Urinary bladder (tissue), 4 donors: Measurements from ENCODE around the gene ATXN1. TPM values are rescaled to one million over a fixed set of nuclear protein-coding genes. Genes with fewer than 3 reads are reported as not detected.

Source experiments
- DNase-seq: peaks from one replicate; pipeline ENCODE4 v3.0.0-alpha.2; 2015; ENCODE audit errors: extremely low spot score
- H3K27ac ChIP-seq: one replicate; pipeline ENCODE4 v1.5.1; 2013; ENCODE audit warnings: low read depth, mild to moderate bottlenecking, moderate library complexity
- H3K36me3 ChIP-seq: one replicate; pipeline ENCODE4 v1.6.1; 2013; ENCODE audit warnings: mild to moderate bottlenecking, moderate library complexity; ENCODE audit not compliant: insufficient read depth
- H3K4me1 ChIP-seq: one replicate; pipeline ENCODE4 v1.6.1; 2013; ENCODE audit warnings: mild to moderate bottlenecking, moderate library complexity; ENCODE audit not compliant: insufficient read depth
- H3K4me3 ChIP-seq: one replicate; pipeline ENCODE4 v1.5.1; 2013; ENCODE audit warnings: low read depth, low read length
- WGBS: extraction: QIAGEN DNeasy Blood & Tissue Kit; methylation state at CpG from one replicate; pipeline ENCODE4 v1.1.7; 2013; 5-methylcytosine and 5-hydroxymethylcytosine counted together
- polyA plus RNA-seq: library from polyadenylated mRNA; stranded (reverse); fragments of 200-250 nt; gene quantifications from one replicate; pipeline ENCODE4 v1.2.3, GENCODE V29; 2013
- total RNA-seq: library from RNA; depleted of rRNA; stranded (reverse); fragments of >200 nt; gene quantifications from one replicate; pipeline ENCODE4 v1.2.3, GENCODE V29; 2014
- donor health status: healthy with polysubstance abuse.
- donor health status: healthy.

The ATXN1 gene
- total and polyA plus RNA-seq, 2 donors = 15.8 to 137 TPM

GRCh38 chr6:16421462-16421960, 339.7 kb downstream of the ATXN1 start:
- no peak overlapping the region for H3K27ac ChIP-seq
- no peak for DNase-seq
- H3K4me3 ChIP-seq = no peak overlapping the region
- H3K4me1 ChIP-seq = no peaks in the 10 kb centered on the region
- H3K36me3 ChIP-seq = no peaks in the 10 kb centered on the region
- 79% methylated on average over 6 of the region's 6 CpGs for WGBS

DNA sequence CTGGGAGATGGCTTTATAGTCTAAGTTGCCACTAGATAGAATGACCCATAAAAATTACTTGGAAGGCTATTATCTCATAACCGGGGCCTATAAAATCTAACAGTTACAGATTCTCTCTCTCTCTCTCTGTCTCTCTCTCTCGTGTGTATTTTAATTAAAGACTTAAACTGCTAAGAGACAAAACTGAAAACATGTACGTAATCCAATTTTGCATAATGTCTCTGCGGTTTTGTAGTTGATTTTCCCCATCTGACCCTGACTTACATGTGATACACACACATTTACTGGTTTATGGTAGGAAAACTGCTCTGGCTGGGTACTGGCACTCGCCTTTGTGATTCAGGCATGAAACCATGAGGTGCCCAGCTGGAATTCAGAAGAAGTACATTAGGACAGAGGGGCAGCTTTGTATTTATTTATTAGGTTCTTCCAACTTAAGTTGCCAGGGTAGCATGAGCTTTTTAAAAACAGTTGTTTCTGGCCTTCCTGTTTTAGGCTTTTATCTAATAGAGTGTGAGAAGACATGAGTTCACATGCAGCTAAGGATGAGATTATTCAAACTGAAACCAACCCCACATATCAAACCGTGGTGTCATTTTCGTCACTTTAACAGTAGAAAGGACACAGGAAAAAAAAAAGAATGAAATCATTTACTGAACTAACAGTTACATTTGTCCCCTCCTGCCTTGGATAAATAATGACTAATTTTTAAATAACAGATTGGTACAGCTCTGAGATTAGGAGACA, 340.4 kb downstream of the ATXN1 start:
- Histone ChIP-seq H3K27ac (no peak overlapping the region), H3K4me3 (no peak overlapping the region), H3K36me3 (no peaks in the 10 kb centered on the region), H3K4me1 (no peaks in the 10 kb centered on the region)
- no peak for DNase-seq
- WGBS = 24% methylated on average over 7 of the region's 7 CpGs

DNA sequence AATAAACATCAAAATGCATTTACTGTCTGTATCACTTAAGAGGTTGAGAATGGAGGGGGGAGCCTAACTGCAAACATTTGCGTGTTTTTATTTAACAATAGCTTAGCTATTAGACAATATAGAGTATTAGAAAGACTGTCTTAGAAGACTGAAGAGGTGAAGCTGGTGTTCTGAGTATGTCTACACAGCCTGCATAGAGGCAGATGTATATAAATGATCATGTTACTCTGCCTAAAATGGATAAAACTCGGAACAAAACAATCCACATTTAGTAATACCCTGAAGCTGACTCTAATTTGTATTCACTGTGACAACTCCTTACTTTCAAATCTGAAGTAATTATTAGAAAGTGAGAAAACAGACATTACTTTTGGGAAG, 340.9 kb downstream of the ATXN1 start:
- no peak for DNase-seq
- Histone ChIP-seq H3K27ac (no peak overlapping the region), H3K4me1 (no peaks in the 10 kb centered on the region), H3K4me3 (no peak overlapping the region), H3K36me3 (no peaks in the 10 kb centered on the region)
- 53% methylated on average over 2 of the region's 2 CpGs for WGBS

GRCh38 chr6:16419636-16420336, 341.5 kb downstream of the ATXN1 start:
- Histone ChIP-seq H3K4me1 (no peaks in the 10 kb centered on the region), H3K27ac (no peak overlapping the region), H3K36me3 (no peaks in the 10 kb centered on the region), H3K4me3 (no peak overlapping the region)
- WGBS = 92% methylated on average over 10 of the region's 10 CpGs
- no peak for DNase-seq

- no peak for DNase-seq
- Histone ChIP-seq H3K36me3 (no peaks in the 10 kb centered on the region), H3K4me3 (no peak overlapping the region), H3K4me1 (no peaks in the 10 kb centered on the region), H3K27ac (no peak overlapping the region)
- WGBS = 59% methylated on average over 2 of the region's 2 CpGs
These were observed 343.1 kb downstream of the ATXN1 start for GRCh38 chr6:16418151-16418550.

DNA sequence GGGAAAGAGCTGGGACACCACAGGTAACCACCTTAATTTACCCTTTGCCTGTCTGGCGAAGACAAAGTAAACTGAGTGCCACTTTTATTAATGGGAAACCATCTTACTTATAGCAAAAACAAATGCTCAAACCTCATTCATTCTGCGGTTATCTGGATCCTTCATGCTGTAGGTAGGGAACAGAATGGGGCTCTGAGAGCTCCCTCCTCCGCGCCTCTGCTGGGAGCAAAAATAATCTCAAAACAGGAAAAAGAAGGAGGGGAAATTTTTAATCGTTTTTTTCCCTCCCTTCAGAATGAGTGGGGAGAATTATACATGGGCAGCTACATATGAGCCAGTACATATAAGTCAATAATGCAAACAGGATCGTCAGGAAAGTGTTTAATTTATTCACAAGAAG, 345.6 kb downstream of the ATXN1 start:
- no peak for DNase-seq
- Histone ChIP-seq H3K27ac (no peak overlapping the region), H3K4me1 (no peaks in the 10 kb centered on the region), H3K4me3 (no peak overlapping the region), H3K36me3 (no peaks in the 10 kb centered on the region)
- 90% methylated on average over 6 of the region's 6 CpGs for WGBS

DNA sequence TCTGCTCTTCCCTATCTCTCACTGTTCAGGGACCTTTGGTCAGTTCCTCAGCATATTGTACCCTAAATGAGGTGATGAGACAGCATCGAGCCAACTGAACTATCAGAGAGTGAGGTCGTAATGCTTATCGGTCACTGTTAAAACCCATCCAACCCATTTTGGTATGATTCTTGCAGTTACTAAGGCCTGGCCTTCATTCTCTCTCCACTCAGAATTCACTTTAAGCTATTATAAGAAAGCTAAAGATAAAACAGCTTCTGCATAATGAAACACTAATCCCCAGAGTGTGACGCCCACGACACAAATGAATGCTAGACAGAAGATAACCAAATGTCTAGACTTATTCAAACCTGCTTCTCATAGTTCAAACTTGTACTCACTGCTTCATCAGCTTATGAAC, 347.1 kb downstream of the ATXN1 start:
- WGBS = 27% methylated on average over 5 of the region's 5 CpGs
- H3K4me3 ChIP-seq = no peak overlapping the region
- no peak overlapping the region for H3K27ac ChIP-seq
- no peak for DNase-seq
- H3K36me3 ChIP-seq = no peaks in the 10 kb centered on the region
- no peaks in the 10 kb centered on the region for H3K4me1 ChIP-seq

GRCh38 chr6:16413399-16413798, 347.9 kb downstream of the ATXN1 start:
- no peak for DNase-seq
- no peak overlapping the region for H3K4me3 ChIP-seq
- no peak overlapping the region for H3K27ac ChIP-seq
- 73% methylated on average over 4 of the region's 4 CpGs for WGBS
- no peaks in the 10 kb centered on the region for H3K4me1 ChIP-seq
- H3K36me3 ChIP-seq = no peaks in the 10 kb centered on the region

GRCh38 chr6:16412982-16413381, 348.3 kb downstream of the ATXN1 start:
- WGBS = 76% methylated on average over 3 of the region's 3 CpGs
- no peaks in the 10 kb centered on the region for H3K4me1 ChIP-seq
- DNase-seq = no peak
- H3K4me3 ChIP-seq = no peak overlapping the region
- H3K27ac ChIP-seq = no peak overlapping the region
- H3K36me3 ChIP-seq = no peaks in the 10 kb centered on the region

DNA sequence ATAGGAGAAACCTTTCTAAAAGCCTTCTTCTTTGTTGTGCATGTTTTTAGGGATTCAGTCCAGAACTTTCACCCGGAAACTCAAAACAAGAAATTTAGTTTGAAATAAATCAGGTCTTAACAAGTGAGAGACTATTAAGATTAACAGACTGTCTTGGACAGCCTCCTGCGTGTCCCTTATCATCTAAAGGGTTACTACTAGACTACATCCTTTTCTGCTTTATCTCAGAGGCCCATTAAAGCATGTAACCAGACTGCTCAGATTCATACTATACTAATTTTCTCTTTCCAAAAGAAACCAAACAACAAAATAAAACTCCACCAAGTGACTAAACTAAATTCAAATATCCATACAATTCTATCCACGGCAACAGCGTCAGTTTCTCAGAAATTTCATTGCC, 349.1 kb downstream of the ATXN1 start:
- no peak for DNase-seq
- H3K27ac ChIP-seq = no peak overlapping the region
- no peaks in the 10 kb centered on the region for H3K36me3 ChIP-seq
- WGBS = 74% methylated on average over 4 of the region's 4 CpGs
- H3K4me3 ChIP-seq = no peak overlapping the region
- H3K4me1 ChIP-seq = no peaks in the 10 kb centered on the region

- H3K27ac ChIP-seq = no peak overlapping the region
- WGBS = 61% methylated on average over 19 of the region's 19 CpGs
- no peaks in the 10 kb centered on the region for H3K4me1 ChIP-seq
- H3K4me3 ChIP-seq = no peak overlapping the region
- DNase-seq = no peak
- H3K36me3 ChIP-seq = no peaks in the 10 kb centered on the region
These were observed 351.5 kb downstream of the ATXN1 start for GRCh38 chr6:16409531-16410441.

DNA sequence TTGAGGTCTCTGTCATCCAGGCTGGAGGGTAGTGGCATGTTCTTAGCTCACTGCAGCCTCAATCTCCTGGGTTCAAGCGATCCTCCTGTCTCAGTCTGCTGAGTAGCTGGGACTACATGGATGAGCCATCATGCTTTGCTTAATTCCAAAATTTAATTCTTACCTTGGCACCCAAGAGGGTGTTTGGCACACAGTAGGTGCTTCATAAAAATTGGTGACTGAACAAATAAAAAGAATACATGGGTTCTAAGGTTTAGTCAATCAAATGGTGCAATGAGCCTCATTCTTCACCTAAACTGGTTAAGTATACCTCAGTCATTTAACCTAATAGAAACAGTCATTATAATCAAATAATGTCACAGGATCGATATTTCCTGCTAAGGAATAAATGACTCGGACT, 352.5 kb downstream of the ATXN1 start:
- H3K4me3 ChIP-seq = no peak overlapping the region
- no peak for DNase-seq
- no peaks in the 10 kb centered on the region for H3K36me3 ChIP-seq
- H3K27ac ChIP-seq = no peak overlapping the region
- 97% methylated on average over 3 of the region's 3 CpGs for WGBS
- H3K4me1 ChIP-seq = no peaks in the 10 kb centered on the region

DNA sequence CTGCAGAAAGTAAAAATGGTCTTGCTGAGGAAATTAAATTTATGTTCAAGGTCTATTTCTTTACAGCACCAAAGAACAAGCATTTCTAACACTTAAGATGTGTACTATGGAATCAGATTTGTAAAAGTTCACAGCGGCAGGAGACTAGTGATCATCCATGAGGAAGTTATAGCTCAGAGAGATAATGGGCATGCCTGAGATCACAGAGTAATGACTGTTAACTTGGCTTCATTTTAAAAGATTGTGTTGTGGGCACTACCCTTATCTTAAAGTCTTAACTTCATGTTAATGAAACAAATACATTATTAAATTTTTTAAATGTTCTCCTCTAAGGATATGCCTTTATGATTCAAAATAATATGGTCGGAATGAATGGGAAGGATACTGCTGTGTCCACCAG, 354.3 kb downstream of the ATXN1 start:
- no peak for DNase-seq
- Histone ChIP-seq H3K36me3 (no peaks in the 10 kb centered on the region), H3K4me1 (no peaks in the 10 kb centered on the region), H3K4me3 (no peak overlapping the region), H3K27ac (no peak overlapping the region)
- 85% methylated on average over 2 of the region's 2 CpGs for WGBS
